Neural cell (in vitro differentiated cells): Measurements from ENCODE around the gene FAM83B.

Experiments
- CTCF ChIP-seq: fragments of 450-650 bp; IDR thresholded peaks from 2 replicates; pipeline ENCODE4 v1.5.1; 2014; ENCODE audit warnings: antibody characterized with exemption, mild to moderate bottlenecking, moderate library complexity; ENCODE audit not compliant: poor library complexity, severe bottlenecking
- EZH2 ChIP-seq: fragments of 200-600, 300-800 bp; shearing (Covaris generic), sonication (generic); IDR thresholded peaks from 2 replicates; pipeline ENCODE4 v1.6.1; 2014; ENCODE audit warnings: antibody characterized with exemption, low read length, borderline replicate concordance, mild to moderate bottlenecking; ENCODE audit not compliant: insufficient read depth, poor library complexity, severe bottlenecking
- MXI1 ChIP-seq: fragments of 450-650 bp; conservative IDR thresholded peaks from 2 replicates; pipeline ENCODE4 v1.6.1; 2014; ENCODE audit warnings: antibody characterized with exemption, mild to moderate bottlenecking; ENCODE audit not compliant: poor library complexity, severe bottlenecking
- POLR2AphosphoS5 ChIP-seq: IDR thresholded peaks from 2 replicates; pipeline ENCODE4 v1.6.1; 2012
- RAD21 ChIP-seq: fragments of 450-650 bp; conservative IDR thresholded peaks from 2 replicates; pipeline ENCODE4 v1.6.1; 2014; ENCODE audit warnings: antibody characterized with exemption, mild to moderate bottlenecking, moderate library complexity
- REST ChIP-seq: IDR thresholded peaks from 2 replicates; pipeline ENCODE4 v1.6.1; 2012; ENCODE audit warnings: borderline replicate concordance
- SMC3 ChIP-seq: fragments of 450-650 bp; conservative IDR thresholded peaks from 2 replicates; pipeline ENCODE4 v1.6.1; 2014; ENCODE audit warnings: antibody characterized with exemption, mild to moderate bottlenecking, moderate library complexity; ENCODE audit not compliant: poor library complexity
- TAF1 ChIP-seq: IDR thresholded peaks from 2 replicates; pipeline ENCODE4 v1.6.1; 2012; ENCODE audit warnings: low read depth

DNA sequence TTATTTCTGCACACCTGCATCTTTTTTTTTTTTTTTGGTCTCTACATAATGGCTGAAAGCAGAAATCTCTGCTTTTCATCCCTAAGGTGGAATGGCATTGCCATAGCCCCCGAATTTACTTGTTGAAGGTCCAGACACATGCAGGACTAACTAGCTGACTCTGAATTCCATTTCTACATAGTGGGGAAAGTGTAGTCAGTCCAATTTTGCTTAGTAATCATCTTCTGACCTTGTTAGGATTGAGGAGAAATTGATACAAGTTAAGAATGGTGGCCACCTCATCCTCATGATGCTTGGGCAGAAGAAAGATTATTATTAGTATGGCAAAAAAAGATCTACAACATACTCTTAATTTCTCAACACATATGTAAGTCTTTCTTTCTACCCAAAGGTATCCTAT, 16.4 kb upstream of the FAM83B start:
- TF ChIP-seq CTCF (no peak), EZH2 (no peak), REST (no peak), POLR2AphosphoS5 (no peak), SMC3 (no peak), MXI1 (no peak), TAF1 (no peak), RAD21 (no peak)
